Measurements from ENCODE around the gene LAMC3.
A peak's percentile ranks its signal among the peaks of the same experiment; 100 is the strongest.

Gene LAMC3

DNA sequence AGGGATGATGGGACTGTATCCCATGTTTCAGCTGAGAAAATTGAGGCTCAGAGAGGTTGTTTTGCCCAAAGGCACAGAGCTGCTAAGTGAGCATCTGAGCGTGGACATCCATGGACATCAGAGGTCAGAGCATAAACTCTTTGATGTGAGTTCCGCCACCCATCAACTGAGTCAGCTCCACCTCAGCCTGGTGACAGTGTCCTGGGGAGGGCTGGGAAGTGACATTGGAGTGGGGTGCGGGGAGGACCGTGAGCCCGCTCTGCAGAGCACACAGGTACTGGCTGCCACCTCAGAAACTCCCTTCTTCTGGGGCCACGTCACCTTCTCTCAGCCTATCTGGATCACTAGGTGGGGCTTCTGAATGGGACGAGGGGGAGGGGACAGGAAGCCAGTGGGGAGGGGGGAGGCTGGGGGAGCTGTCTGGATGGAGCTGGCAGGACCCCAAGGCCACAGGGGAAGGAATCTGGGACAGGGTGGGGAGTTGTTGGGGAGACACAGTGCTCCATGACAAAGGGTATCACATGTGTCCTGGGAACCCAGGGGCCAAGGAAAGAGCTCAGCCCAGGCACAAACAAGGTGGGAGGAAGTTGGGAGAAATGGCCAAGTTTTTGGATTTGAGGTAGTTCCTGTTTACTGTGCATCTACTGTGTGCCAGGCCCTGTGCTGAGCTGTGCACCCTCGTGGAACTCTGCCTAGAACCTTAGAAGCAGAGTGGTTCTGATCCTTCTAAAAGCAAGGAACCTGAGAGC is 2.5 kb downstream of the LAMC3 start:
- no peak for DNase-seq (ENCODE audit: low read depth)

DNA sequence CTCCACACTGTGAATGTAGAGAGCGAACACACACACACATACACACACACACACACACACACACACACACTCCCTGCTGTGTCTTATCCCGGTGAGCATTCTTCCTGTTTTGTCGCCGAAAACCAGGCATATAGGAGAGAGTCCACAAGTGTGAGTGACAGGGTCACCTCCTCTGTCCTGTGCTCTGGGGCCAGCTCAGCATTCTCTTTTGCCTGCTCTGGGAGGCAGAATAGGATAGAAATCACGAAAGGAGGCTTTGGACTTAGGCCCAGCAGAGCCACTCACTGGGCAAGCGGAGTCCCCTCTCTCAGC is 3.0 kb downstream of the LAMC3 start:
- no peak for DNase-seq (ENCODE audit: low read depth)

DNA sequence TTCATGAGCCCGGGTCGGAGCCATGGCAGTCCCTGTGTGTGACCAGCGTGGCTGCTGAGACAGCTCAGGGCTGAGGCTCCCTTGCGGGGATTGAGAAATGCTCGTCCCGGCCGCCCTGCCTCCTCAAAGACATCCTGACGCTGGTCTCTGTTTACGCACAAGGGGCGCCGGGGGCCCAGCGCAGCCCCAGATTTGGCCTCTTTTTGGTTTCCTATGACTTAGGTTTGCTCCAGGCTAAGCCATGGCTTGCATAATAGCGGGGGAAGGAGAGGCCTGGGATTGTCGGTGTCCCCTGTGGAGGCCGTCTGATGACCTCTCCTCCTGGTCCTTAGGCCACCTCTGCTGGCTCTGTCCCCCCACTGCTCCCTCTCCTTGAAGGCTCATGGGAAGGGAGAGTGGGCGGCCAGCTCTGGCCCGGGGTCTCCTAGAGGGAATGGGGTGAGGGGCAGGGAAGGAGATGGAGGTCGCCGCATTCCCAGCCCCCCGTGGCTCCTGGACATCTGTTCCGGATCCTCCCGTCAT is 3.5 kb downstream of the LAMC3 start:
- no peak for DNase-seq (ENCODE audit: low read depth)

DNA sequence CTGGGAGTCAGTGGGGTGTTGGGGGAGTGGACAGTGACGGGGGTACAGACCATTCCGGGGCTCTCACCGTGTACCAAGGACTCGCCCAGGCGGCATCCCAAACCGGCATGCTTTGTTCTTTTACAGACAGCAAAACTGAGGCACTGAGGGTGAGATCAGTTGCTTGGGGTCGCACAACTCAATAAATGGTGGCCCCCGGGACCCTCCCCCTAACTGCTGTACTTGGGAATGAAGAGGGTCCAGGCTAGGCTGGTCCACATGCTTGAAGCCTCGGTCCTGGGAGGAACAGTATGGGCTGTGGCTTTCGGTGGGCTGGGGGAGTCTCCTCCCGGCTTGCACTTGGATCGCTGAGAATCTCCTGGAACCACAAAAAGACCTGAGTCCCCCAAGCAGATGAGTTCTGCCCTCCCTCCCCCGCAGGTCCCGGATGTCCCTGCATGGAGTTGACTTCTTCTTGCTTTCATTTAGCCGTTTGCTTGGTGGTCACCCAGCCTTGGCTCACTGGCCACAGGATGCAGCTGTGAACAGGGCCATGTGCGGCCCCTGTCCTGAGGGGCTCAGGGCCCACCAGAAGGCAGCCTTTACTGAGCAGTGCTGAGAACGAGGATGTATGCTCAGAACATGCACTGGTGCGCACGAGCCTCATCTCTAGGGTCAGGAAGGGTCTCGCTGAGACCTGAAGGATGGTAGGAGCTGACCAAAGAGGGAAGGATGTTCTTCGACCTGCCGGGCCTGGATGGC is 4.2 kb downstream of the LAMC3 start:
- DNase-seq (ENCODE audit: low read depth): no peak

DNA sequence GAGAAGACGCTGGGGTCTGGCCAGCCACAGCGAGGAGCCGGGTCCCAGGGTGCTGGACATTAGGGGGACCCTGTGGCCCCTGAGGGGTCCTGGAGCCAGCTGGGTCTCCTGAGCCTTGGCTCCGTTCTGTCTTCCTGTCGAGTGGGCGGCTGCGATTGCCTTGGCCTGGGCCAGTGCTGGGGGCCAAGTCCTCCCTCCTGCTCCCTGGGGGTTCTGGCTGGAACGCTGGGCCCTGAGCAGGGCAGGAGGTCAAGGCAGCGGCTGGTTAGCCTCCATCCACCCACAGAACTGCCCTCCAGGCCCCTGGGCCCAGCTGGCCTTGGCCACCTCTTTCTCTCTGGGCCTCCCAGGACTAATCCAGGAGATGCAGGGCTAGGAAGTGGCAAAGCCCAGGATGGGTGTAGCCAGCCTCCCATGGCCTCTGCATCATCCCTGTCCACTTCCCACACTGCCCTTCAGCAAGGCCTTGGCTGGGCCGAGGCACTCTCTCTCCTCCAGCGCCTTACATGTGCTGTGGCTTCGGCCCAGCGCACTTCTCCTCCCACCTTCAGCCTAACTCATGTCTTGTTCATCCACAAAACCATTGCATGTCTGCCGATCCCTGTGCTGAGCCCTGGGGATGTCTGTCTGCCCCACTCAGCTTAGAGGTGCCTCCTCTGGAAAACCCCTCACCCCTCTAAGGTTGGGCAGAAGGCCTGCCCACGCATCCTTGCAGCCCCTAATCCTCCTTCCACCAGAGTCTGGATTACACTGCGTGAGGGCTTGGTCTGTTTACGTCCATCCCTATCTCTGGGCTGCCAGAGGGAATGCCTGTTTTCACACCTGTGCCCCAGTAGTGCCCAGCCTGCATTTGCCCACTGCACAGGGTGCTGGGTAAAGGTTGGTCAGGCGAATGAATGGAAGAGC is 5.0 kb downstream of the LAMC3 start:
- no peak for DNase-seq (ENCODE audit: low read depth)

DNA sequence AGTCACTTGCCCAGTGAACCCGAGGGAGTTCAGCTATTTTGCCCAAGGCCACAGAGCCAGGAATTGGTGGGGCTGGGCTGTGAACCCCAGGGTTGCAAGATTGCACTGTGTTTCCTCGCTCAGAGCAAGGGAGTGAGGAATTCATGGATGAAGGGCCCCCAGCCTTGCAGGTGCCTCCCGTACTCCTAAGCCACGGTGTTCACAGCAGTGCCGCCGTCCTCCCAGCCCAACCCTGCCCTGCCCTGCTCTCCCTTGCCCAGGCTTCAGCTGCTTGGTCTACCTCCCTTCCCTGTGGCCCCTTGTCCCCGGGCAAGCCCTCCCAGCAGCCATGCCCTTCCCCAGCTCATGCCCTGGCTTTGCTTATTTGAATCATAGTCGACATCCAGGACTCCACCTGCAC is 6.1 kb downstream of the LAMC3 start:
- no peak for DNase-seq (ENCODE audit: low read depth)

DNA sequence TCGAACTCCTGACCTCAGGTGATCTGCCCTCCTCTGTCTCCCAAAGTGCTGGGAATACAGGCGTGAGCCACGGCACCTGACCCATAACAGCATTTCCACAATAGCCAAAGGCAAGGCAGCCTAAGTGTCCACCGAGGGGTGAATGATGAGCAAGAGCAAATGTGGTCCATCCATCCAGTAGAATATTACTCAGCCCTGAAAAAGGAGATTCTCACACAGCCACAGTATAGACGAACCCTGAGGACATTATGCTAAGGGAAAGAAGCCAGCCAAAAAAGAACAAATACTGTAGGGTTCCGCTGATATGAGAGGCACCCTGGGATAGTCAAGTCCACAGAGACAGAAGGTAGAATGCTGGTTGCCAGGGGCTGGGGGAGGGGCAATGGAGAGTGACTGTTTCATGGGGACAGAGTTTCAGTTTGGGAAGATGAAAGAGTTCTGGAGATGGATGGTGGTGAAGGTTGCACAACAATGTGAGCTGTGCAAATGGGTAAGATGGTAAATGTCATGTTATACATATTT is 7.0 kb downstream of the LAMC3 start:
- no peak for DNase-seq (ENCODE audit: low read depth)

DNA sequence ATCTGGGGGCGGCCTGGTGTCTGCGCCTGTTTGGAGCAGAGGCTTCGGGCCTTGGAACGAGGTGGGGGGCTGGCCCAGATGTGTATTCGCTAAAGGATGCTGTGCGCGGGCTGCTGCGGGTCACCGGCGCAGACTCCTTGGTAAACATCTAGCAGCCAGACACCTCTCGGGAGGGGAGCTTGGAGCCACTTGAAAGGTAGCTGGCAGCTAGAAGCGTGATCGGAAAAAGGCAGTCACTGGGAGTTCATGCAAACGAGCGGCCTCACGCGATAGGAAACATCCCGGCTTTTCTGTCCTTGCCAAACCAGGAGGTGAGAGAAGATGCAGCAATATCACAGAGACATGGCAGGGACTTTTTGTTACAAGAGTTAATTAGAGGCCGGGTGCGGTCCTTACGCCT is 8.1 kb downstream of the LAMC3 start:
- no peak for DNase-seq (ENCODE audit: low read depth)

DNA sequence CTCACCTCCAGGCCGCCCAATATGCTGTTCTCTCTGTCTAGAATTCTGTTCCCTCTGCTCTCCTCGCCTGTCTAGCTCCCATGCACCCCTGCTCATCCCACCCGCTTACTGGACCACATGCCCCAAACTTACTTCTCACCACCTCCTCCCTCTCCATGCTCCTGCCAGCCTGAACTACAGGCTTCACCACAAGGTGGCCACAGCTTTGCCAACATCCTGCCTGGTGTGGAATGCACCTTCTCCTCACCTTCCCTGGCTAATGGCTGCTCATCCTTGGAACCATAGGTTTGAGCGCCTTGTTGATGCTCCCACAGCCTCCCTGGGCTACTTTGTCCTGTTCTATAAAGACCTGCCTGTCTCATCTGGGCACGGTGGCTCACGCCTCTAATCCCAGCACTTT is 9.6 kb downstream of the LAMC3 start:
- DNase-seq (ENCODE audit: low read depth): no peak

DNA sequence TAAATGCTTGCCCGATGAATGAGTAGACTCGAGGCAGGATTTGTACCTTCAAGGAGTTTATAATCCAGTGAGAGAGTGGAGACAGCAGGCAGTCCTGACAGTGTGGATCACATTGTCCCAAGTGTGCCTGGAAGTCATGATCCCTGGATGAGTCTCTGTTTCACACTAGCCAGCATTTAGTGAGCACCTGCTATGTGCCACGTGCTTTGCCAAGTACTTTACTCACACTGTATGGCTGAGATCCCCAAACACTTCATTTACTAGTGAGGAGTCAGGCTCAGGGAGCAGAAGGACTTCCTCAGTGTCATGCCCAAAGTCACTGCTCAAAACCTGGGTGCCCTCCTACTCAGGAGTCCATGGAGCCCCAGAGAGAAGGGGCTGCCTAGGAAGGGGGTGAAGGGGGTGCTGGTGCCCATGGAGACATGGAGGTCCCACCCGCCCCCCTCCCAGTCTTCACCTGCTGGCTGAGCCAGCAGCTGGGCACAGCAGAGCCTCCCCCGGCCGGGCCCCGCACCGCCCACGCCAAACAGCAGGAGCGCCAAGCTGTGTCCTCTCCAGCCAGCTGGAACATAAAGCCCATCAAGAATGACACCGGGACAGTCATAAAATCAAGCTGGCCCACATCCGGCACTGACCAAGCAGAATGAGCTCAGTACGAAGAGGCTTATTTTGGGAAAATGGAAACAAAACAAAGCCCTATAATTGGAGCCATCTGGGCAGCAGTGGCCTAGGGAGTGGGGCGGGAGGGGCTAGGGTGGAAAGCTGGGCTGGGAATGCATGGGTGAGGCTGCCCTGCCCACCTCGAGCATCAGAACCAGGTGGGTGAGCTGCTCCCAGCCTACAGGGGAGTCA is 10.6 kb downstream of the LAMC3 start:
- peak; percentile 71 for DNase-seq (ENCODE audit: low read depth)

DNA sequence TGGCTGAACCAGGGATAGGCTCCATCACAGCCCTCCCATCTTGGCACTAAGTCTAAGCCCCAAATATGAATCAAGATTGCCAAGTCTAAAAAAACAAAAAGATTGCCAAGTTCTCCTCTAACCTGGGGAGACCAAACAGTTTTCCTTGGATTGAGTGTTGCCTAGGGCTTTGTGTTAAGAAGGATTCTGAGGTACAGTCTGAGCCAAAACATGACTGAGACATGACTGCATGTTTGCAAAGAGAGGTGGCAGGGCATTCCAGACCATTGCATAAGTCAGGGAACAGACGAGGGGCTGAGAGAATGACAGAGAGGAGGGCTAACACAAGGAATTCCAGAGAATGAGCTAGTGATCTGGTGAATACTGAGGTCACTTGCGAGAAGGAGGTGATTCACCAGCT is 11.4 kb downstream of the LAMC3 start:
- peak; percentile 61 for DNase-seq (ENCODE audit: low read depth)

DNA sequence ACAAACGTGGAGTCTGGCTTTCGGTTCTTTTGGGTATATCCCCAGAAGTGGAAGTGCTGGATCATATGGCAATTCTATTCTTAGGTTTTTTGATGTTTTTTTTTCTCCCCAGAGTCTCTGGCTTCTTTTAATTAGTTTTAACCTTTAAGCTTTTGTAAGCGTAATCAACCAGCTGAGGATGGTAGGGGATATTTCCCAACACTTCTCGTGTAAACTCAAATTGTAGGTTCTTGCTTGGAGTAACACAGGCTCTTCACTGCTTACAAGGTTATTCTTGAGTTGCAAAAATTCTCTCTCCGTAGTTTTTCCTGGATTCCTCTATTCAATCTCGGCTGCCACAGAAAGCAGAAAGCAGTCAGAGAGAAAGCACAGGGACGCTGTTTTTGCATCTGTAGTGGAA is 11.9 kb downstream of the LAMC3 start:
- DNase-seq (ENCODE audit: low read depth): no peak

DNA sequence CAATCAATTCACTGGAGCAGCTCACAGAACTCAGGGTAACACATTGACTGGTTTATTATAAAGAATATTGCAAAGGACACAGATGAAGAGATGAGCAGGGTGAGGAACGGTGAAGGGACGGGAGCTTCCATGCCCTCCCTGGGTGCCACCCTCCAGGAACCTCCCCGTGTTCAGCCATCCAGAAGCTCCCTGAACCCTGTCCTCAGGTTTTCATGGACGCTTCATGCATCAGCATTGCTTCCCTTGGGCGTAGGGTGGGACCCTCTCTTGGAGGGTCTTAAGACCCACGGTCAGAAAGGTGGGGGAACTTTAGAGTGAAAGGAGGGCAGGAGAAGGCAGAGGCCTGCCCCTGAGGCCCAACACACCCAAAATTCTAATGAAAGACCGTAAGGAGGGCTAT is 12.8 kb downstream of the LAMC3 start:
- DNase-seq (ENCODE audit: low read depth): no peak

DNA sequence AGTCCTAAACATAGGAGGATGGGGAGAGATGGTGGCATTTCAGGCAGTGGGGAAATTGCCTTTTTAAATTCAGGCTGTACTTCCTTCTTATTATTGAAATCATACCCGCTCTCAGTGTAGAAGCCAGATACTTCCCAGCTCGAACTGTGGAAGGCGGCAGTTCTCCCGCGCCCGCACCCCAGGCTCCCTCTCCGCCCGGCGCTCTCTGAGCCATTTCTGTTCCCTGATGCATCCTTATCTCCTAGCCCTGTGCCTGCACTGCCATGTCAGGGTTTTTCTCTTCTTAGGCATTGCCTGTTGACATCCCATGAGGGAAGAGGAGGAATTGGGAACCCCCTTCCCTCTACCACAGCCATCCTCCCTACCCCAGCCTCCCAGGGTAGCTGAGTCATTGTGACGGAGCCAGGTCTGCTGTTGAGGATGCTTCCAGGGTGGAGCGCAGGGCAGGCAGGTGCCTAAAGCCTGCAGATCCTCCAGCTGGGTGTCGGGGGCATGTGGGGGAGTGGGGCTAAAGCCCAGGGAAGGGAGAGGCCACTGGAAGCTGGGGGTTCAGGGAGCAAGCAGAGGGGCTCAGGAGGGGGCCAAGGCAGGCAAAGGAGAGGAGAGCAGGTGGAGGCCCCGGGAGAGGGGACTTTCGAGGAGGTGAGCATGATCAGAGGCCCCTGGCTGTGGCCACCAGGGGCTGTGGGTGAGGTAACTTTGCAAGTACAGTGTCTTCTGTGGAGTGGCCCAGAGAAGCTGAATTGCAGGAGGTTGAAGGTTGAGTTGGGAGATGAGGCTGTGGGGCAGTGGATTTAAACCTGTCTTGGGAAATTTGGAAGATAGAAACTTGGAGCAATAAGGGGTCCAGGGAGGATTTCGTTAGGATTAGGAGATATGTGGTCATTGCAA is 16.2 kb downstream of the LAMC3 start:
- no peak for DNase-seq (ENCODE audit: low read depth)

DNA sequence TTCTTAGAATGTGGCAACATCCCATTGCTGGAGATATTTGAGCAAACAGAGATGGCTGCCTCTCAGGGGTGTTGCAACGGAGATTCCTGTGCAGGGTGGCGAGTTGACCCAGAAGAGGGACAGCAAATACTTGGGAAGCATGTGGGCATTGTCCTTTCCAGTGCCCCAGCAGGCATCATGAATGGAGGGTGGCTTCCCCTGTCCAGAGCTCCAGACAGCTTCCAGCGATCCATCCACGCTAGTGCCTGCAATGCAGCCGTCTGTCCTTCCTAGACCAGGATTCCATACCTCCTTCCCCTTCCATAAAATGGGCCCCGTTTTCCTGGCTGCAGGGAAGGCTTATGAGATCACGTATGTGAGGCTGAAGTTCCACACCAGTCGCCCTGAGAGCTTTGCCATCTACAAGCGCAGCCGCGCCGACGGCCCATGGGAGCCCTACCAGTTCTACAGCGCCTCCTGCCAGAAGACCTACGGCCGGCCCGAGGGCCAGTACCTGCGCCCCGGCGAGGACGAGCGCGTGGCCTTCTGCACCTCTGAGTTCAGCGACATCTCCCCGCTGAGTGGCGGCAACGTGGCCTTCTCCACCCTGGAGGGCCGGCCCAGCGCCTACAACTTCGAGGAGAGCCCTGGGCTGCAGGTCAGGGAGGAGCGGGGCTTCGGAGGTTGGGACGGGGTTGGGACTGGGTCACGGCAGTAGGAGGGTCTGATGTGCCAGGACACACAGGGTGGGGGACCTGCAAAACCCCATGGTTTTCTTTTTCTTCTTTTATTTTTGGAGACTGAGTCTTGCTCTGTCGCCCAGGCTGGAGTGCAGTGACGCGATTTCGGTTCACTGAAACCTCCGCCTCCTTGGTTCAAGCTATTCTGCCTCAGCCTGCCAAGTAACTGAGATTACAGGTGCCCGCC is 17.2 kb downstream of the LAMC3 start:
- DNase-seq (ENCODE audit: low read depth): no peak

DNA sequence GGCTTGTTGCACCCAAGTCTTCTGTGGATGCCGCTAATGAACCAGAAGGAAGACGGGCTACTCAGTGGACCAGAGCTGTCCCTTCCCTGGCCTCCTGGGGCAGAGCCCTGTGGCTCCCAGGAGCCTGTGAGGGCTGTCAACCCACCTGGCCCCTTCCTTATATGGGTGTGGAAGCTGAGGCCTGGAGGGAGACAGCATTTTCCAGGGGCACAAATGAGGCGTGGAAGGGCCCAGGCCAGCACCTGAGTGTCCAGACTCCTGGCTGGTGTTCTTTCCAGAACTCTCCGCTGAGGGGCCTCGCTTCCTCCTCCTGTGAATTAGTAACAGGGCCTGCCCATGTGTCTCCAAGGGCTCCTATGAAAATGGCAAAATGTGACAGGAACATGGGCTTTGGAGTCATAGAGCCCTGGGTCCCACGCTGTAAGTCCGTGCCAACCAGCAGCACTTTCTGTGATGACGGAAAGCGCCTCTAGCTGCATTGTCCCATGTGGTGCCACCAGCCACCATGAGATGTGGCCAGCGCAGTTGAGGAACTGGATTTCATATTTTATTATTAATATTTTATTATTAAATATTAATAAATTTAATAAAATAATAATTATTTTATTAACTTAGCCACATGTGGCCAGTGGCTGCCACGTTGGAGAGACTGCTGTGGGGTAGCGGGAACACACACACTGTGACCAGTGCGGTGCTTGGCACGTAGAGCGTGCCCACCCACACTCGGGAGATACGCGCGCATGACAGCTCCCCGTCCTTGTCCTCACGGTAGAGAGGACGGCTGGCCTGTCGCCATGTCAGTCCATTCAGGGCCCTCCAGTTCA is 18.3 kb downstream of the LAMC3 start:
- no peak for DNase-seq (ENCODE audit: low read depth)

DNA sequence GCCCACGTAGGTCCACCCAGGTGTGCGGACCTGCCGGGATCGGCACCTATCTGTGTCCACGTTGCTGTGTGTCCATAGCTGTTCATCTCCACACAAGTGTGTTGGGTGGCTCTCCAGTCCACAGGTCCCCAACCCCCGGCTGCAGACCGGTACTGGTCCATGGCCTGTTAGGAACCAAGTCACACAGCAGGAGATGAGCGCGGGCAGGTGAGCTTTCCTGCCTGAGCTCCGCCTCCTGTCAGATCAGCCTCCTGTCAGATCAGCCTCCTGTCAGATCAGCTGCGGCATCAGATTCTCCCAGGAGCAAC is 18.9 kb downstream of the LAMC3 start:
- no peak for DNase-seq (ENCODE audit: low read depth)

DNA sequence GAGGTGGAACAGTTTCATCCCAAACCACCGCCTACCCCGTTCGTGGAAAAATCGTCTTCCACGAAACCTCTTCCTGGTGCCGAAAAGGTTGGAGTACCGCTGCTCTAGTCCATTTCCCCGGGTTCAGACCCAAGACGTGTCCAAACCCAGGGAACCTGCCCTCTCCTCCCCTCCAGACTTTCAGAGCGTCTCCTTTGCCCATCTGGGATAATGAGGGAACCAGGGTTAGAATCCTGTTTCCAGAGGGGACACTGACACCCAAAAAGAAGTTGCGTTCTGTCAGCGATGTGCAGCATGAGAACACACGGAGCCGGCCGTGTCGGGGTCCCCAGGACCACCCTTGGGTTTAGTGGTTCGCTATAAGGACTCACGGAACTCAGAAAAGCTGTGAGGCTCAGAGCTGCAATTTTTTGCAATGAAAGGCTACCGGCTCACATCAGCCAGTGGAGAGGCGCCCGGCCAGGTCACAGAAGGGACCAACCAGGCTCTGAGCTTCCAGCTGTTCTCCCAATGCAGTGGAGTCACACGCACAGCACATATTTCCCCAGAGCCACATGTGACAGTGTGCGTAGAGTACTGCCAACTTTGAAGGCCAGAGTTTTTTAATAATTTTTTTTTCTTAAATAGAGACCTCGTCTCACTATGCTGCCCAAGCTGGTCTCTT is 19.4 kb downstream of the LAMC3 start:
- no peak for DNase-seq (ENCODE audit: low read depth)

All from GM04504 (cell line).